CD4-positive, alpha-beta T cell treated with Interleukin-4 for 4 hours (primary cell): ENCODE measurements around the gene GSTK1.
A peak's percentile ranks its signal among the peaks of the same experiment; 100 is the strongest.
"Not testable (repeated sequence)": the region's sequence is repeated elsewhere in the genome, so short reads cannot be mapped to it uniquely, and the experiment has no call there.

Source experiments
- DNase-seq: peaks from one replicate; pipeline ENCODE4 v3.0.0-alpha.2; 2020

Gene GSTK1

DNA sequence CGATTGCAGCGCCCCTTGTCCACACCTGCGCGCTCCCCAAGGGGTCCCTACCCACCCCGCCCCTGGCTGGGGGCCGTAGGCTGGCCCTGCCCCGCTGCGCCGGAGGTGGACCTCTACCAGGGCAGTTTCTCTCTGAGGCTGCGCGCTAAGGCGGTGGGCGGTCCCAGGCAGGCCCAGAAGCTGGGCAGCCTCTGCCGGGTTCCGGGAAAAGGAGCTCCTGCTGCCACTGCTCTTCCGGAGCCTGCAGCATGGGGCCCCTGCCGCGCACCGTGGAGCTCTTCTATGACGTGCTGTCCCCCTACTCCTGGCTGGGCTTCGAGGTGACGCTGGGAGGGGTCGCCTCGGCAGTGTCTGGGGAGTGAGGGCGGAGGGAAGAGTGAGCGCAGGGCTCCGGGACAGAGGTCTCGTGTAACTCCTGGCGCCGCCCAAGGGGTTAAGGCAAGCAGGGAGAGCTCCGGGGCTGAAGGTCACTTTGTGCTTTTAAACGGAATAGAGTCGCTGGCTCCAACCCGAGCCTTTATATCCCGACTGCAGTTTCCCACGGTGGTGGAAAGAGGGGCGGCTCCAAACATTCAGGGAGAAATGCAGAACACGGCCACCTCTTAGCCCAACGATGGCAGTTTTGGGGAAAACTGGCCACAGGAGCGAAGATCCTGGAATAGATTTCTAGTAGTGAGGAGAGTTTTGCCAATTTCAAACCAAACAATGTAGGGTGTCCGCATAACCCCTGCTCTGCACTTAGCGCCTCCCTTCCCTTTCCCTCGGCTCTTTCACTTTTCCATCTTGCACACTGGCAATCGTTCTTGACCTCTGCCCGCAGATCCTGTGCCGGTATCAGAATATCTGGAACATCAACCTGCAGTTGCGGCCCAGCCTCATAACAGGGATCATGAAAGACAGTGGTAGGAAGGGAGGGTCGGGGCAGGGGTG lies at the start of gene GSTK1:
Gene GSTK1 (plus strand): TSS at position 176 of the 930 bp plus-strand sequence. CDS start 73 bp downstream, at position 249.
- peak; percentile 81 for DNase-seq

DNA sequence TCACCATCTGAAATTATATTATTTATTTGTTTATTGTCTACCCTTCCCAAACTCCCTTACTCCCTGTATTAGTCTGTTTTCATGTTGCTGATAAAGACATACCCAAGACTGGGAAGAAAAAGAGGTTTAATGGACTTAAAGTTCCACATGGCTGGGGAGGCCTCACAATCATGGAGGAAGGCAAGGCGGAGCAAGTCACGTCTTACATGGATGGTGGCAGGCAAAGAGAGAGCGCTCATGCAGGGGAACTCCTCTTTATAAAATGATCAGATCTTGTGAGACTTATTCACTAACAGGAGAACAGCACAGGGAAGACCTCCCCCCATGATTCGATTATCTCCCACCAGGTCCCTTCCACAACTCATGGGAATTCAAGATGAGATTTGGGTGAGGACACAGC lies 49.8 kb upstream of the GSTK1 start:
- DNase-seq, result not testable (repeated sequence)

GRCh38 chr7:143214789-143215679 lies 48.2 kb upstream of the GSTK1 start:
- peak; percentile 78 for DNase-seq

DNA sequence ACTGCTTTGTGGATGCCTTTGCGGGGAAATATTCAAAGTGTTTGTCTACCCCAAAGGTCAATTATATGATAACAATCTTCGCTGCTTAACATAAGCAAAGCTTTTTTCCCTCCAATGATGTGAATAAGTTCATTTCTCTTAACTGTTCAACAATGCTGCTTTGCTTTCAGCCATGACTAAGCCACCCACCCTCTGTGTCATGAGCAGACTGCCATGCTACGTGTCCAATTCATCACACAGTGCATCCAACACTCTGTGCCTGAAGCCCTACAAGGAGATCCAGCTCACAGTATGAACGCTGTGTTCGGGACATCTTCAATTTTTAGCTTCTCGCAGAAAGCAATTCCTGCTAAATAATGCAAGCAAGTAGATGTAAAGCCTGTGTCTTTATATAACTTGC lies 47.1 kb upstream of the GSTK1 start:
- DNase-seq, result no peak

DNA sequence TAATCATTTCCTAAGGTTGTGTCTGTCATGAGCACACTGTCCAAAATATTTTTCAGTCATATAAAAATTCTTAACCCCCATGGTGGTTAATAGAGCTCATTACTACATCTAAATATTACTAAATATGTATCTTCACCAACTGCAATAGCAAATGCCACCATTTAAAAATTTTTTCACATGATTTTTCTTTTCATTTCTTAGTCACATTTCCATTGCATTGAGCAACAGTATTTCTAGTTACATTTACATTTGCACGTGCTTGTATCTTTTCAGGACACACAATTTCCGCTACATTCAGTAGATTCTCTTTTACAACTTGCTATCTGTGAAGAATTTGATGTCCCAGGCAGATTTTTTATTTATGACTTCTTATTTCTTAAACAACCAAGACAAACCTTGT lies 46.6 kb upstream of the GSTK1 start:
- no peak for DNase-seq

DNA sequence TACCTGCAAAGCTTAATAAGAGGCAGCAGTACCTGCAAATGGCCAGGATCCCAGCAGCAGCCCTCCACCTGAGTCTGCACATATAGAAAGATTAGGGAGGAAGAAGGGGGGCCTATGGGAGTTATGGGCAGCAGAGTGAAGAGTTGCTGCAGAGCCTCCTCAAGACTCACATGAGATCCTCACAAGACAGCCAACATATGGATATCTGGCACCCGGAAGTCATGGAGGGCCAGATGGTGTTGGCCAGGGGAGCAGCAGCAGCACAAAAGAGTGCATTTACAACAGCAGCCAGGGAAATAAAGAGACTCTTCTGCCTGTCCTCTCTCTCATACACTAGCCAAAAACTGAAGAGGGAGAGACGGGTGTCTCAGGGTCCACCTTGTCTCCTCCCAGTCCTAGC lies 45.4 kb upstream of the GSTK1 start:
- no peak for DNase-seq

DNA sequence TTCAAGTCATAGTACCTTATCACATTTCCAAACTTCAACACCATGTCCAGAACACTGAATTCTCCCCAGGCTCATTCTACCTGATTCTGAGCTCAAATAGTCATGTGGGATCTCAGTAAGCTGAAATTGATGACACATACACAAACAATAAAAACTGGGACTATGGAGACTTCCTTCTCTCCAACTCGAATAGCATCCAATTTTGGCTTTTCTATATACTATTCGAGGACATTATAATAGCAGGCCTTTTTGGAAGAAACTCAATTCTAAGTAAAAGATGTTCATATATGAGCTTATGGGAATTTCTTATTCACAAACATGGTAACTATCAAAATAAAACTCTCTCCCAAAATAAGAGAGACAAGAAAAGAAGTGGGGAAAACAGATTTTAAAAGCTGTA lies 42.0 kb upstream of the GSTK1 start:
- DNase-seq, result no peak

- DNase-seq, result no peak
These were observed 41.5 kb upstream of the GSTK1 start, which contains the start of gene TAS2R40 for GRCh38 chr7:143221737-143222136. Gene TAS2R40, plus strand, starts transcription at chr7:143222037. Its CDS starts 42 bp downstream, at chr7:143222079.

- DNase-seq, result no peak
These were observed 40.5 kb upstream of the GSTK1 start for GRCh38 chr7:143222782-143223181.

DNA sequence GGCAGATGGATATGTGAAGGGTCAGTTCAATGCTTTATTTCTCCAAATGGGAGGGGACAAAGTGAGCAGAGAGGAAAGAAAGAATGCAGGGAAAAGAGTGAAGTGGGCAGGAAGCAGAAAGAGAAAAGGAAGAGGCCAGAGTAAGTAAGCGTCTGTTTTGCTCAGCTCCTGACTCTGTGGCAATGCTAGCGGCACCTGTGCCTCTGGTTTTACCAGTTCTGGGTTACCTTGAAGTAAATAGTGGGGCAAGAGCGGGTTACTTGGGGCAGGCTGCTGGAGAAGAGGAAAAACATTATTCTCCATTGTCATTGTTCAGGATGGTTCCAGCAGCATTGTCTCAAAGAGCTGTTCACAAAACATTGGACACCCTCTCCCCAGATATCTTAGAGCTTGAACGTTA lies 39.5 kb upstream of the GSTK1 start:
- no peak for DNase-seq

DNA sequence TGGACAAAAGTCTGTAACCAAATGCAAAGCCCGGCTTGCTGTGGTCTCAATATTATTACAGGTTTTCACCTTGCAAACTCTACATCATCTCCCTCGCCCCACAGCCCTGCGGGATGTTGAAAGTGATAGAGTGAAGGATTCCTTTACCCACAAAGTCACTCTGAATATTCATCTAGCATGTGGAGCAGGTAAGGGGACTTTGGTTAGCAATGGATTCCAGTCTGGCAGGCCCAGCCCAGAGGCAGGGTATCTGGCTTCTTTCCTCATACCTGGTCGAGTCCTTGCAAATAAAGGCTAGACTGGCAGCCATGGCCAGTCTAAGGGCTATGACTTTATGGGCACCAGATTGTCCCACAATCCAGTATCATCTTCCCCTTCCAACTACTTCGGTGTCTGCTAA lies 38.2 kb upstream of the GSTK1 start:
- no peak for DNase-seq

- no peak for DNase-seq
These were observed 35.4 kb upstream of the GSTK1 start for GRCh38 chr7:143227806-143228205.

GRCh38 chr7:143229054-143229790 lies 34.0 kb upstream of the GSTK1 start:
- DNase-seq, result no peak

DNA sequence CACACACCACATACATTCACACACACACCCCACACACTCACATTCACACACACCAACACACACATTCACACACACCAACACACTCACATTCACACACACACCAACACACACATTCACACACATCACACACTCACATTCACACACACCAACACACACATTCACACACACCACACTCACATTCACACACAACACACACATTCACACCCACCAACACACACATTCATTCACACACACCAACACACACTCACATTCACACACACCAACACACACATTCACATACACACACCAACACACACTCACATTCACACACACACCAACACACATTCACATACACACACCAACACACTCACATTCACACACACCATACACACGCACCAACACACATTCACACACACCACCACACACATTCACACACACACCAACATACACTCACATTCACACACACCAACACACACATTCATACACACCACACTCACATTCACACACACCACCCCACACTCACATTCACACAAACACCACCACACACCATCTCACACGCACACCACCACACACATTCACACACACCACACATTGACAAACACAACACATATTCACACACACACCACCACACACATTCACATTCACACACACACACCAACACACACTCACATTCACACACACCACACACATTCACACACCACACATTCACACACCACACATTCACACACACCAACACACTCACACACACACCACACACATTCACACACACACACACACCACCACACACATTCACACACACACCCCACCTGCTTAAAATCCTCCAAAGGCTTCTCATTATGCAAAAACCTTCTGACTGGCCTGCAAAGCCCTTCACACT lies 32.4 kb upstream of the GSTK1 start:
- DNase-seq, result no peak

GRCh38 chr7:143233816-143234532 lies 29.3 kb upstream of the GSTK1 start:
- no peak for DNase-seq

GRCh38 chr7:143234533-143234875 lies 28.7 kb upstream of the GSTK1 start:
- DNase-seq, result no peak

DNA sequence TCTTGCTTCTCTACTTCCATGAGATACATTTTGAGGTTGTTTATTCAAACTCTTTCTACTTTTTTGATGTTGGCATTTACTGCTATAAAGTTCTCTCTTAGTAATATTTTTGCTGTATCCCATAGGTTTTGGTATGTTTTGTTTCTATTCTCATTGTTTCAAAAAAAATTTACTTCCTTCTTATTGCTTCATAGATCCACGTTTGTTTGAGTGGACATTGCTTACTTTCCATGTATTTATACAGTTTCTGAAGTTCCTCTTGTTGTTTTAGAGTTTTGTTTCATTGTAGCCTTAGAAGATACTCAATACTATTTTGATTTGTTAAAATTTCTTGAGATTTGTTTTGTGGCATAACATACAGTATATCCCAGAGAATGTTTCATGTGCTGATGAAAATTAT lies 27.7 kb upstream of the GSTK1 start:
- DNase-seq, result no peak

DNA sequence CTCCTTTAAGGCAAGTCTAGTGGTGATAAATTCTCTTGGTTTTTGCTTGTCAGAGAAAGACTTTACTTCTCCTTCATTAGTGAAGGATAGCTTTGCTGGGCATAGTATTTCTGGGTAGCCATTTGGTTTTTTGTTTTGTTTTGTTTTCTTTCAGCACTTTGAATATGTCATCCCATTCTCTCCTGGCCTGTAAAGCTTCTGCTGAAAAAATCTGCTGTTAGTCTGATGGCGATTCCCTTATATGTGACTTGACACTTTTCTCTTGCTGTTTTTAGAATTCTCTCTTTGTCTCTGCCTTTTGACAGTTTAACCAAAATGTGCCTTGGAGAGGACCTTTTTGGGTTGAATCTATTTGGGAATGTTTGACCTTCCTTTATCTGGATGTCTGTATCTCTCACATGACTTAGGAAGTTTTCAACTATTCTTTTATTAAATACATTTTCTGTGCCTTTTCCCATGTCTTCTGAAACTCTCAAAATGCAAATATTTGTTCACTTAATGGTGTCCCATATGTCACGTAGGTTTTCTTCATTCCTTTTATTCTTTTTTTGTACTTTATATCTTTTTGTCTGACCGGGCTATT lies 26.7 kb upstream of the GSTK1 start:
- DNase-seq, result no peak

- DNase-seq, result no peak
These were observed 25.9 kb upstream of the GSTK1 start for GRCh38 chr7:143237366-143237765.

DNA sequence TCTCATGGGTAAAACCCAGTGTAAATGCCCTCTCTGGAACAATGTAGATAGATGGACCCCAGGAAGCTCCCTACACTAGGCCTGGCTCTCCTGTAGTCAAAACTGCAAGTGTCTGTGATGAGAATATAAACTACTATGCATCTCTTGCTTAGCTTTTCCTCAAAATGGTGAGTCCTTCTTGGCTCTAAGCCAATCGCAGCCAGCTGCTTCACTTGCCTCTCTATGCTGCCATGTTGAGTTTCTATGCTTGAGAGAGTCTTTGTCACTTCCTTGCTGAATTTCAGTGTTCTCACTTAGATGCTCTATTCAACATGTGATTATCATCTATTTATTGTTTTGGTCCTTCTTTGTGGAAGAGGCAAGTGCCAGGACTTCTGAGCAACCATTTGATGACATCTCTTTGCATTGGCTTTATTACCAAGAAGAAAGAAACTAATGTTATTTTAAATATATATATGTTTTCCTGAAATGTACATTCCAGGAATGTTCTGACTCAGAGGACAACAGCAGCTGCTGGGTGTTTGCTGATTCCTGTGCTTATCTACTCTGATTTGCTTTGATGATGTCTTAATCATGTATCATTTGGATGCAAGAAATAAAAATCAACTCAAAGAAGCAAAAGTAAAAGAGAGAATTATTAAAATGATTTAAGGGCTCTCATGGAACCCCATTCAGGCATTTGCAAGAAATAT lies 24.8 kb upstream of the GSTK1 start:
- no peak for DNase-seq
